ENCODE measurements around the gene NDST1.

DNA sequence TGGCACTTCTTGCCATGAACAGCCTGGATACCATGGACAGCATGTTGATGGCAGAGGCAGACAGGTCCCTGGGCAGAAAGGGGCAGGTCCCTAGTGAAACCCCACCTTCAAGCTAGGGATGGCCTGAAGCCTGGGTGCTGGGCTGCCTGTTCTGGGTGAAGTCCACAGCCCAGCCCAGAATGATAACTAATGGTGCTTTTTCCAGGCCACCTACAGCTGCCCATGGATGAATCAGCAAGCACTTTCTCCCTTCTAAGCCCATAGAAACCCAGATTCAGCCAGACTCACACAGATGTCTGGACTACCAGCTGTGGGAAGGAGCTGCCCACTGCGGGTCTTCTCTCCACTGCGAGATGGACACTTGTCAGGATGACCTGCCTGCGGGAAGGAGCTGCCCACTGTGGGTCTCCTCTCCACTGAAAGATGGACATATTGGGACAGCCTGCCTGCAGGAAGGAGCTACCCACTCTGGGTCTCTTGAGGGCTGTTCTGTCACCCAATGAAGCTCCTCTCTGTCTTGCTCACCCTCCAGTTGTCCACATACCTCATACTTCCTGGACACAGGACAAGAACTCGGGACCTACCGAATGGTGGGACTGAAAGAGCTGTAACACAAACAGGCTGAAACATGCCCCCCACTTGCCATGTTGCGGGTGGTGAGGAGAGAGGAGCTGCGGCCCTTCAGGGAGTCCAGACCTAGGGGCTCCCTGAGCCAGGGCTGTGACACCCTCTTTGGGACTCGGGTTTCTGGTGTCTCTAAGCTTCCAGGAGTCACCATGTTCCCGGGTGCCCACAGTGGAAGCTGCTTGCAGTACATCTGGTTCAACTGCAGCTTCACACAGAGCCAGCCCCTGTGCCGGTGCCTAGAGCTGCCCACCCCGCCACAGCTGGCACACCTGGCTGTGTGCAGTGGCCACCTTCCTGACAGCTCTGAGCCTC lies 71.8 kb downstream of the NDST1 start:
- TF ChIP-seq, protein P1, sequence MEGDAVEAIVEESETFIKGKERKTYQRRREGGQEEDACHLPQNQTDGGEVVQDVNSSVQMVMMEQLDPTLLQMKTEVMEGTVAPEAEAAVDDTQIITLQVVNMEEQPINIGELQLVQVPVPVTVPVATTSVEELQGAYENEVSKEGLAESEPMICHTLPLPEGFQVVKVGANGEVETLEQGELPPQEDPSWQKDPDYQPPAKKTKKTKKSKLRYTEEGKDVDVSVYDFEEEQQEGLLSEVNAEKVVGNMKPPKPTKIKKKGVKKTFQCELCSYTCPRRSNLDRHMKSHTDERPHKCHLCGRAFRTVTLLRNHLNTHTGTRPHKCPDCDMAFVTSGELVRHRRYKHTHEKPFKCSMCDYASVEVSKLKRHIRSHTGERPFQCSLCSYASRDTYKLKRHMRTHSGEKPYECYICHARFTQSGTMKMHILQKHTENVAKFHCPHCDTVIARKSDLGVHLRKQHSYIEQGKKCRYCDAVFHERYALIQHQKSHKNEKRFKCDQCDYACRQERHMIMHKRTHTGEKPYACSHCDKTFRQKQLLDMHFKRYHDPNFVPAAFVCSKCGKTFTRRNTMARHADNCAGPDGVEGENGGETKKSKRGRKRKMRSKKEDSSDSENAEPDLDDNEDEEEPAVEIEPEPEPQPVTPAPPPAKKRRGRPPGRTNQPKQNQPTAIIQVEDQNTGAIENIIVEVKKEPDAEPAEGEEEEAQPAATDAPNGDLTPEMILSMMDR (IDR thresholded peaks at IDR 0.05 in 8 of 11, conservative IDR thresholded peaks at IDR 0.05 in 3 of 11), result no peak
- TF ChIP-seq POLR2A (IDR thresholded peaks at IDR 0.05), result no peak
- TF ChIP-seq POLR2AphosphoS5 (IDR thresholded peaks at IDR 0.05), result no peak

Measured in spleen (tissue), 7 donors.